Pancreas (tissue), 10 donors: ENCODE measurements around the gene DAPK2. TPM values are rescaled to one million over a fixed set of nuclear protein-coding genes. Genes with fewer than 3 reads are reported as not detected.

Experiments used
- ATAC-seq, 4 donors: fragments of 200-7000 bp; cut with Tn5 transposase; one replicate each; pipeline versions ENCODE4 v1.8.0 to v1.9.1; 2020; ENCODE audit warnings: mild to moderate bottlenecking in 4 of 4, moderate library complexity in 4 of 4
- DNase-seq, 6 donors: peaks; one replicate each; pipeline ENCODE4 v3.0.0-alpha.2; 2020
- FAIRE-seq: peaks from 2 replicates; lab custom pipeline; 2012; peaks lifted over from hg19 to GRCh38; lab: Jason Lieb, UNC
- H3K27ac ChIP-seq, 4 donors: fragments of 200-600 bp; sonication (generic); 1 replicate in 3 of 4; 2 replicates in 1 of 4; pipeline versions ENCODE4 v1.5.0 to v1.8.0; 2020
- H3K27me3 ChIP-seq, 4 donors: fragments of 200-600 bp; one replicate each; pipeline ENCODE4 v1.8.0; 2021
- H3K36me3 ChIP-seq, 3 donors: fragments of 200-600 bp; sonication (generic) in 1 of 3; one replicate each; pipeline versions ENCODE4 v1.5.0 to v1.8.0; 2020 to 2021
- H3K4me1 ChIP-seq, 3 donors: fragments of 200-600 bp; one replicate each; pipeline ENCODE4 v1.8.0; 2021
- H3K4me3 ChIP-seq, 4 donors: fragments of 200-600 bp; sonication (generic) in 2 of 4; one replicate each; pipeline versions ENCODE4 v1.5.0 to v1.8.0; 2020 to 2021
- H3K9me3 ChIP-seq, 4 donors: fragments of 200-600 bp; one replicate each; pipeline ENCODE4 v1.8.0; 2021
- WGBS, 2 donors: extraction: QIAGEN DNeasy Blood & Tissue Kit; methylation state at CpG; one replicate each; pipeline ENCODE4 v1.1.7; 2013; 5-methylcytosine and 5-hydroxymethylcytosine counted together
- intact Hi-C, 3 donors: fragments of 100-400 bp; cut with DNase I; formaldehyde crosslinking; loops; one replicate each; pipeline versions ENCODE4 v1.11.1 to v1.14.2; 2022
- polyA plus RNA-seq, 2 donors: library from polyadenylated mRNA; stranded (reverse); fragments of 200-250 nt; gene quantifications; one replicate each; pipeline ENCODE4 v1.2.3, GENCODE V29; 2013
- total RNA-seq, 6 donors: library from RNA; stranded (reverse); fragmentation: NEBNext Ultra II Directional in 4 of 6; extraction: Animal tissue kit (Norgen Biotek cat#: 25700) in 4 of 6; gene quantifications; one replicate each; pipeline versions ENCODE4 v1.2.1 to v1.2.4, GENCODE V29; 2021 to 2023
- TF ChIP-seq, protein P1 (sequence below), 4 donors: fragments of 200-600 bp; sonication (generic) in 3 of 4; IDR thresholded peaks; one replicate each; pipeline versions ENCODE4 v1.5.0 to v1.8.0; 2021; ENCODE audit warnings: antibody characterized with exemption in 4 of 4
- donor health status: healthy with polysubstance abuse.
- donor health status: DM: no; HTN: no; CAD: no; lungs with moderate emphysema.
- donor health status: DM: no; HTN: no; CAD: no.
- donor health status: control.
- donor health status: control.
- donor health status: Bipolar disorder and iron deficiency.
- donor health status: DM: yes; HTN: yes; CAD: no.
- donor health status: DM: no; HTN: no; CAD: no.
- donor health status: DM: no; HTN: no; CAD: no.
- donor health status: DM: yes; HTN: yes; CAD: no.

Gene DAPK2
- total and polyA plus RNA-seq, 8 donors: 2.1 to 8.0 (median 5.4) TPM

DNA sequence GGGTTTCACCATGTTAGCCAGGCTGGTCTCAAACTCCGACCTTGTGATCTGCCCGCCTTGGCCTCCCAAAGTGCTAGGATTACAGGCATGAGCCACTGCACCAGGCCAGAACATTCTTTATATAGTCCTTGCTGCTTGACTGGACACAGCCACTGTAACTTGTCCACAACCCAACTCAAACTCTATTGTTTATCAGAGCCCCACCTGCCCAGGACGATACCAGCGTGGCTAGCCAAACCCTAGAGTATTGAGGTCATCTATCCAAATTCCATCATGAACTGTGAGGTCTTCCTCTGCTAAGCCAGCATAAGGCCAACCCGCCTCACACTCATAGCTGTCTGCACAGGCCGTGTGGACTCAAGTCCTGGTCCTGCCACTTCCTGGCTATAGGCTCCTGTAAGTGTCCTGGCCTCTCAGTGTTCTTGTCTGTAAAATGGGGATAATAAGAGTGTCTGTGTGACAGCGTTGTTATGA is 63.9 kb downstream of the DAPK2 start:
- TF ChIP-seq, protein P1, sequence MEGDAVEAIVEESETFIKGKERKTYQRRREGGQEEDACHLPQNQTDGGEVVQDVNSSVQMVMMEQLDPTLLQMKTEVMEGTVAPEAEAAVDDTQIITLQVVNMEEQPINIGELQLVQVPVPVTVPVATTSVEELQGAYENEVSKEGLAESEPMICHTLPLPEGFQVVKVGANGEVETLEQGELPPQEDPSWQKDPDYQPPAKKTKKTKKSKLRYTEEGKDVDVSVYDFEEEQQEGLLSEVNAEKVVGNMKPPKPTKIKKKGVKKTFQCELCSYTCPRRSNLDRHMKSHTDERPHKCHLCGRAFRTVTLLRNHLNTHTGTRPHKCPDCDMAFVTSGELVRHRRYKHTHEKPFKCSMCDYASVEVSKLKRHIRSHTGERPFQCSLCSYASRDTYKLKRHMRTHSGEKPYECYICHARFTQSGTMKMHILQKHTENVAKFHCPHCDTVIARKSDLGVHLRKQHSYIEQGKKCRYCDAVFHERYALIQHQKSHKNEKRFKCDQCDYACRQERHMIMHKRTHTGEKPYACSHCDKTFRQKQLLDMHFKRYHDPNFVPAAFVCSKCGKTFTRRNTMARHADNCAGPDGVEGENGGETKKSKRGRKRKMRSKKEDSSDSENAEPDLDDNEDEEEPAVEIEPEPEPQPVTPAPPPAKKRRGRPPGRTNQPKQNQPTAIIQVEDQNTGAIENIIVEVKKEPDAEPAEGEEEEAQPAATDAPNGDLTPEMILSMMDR (IDR thresholded peaks at IDR 0.05): no peak
- no peak for DNase-seq
- H3K27me3 ChIP-seq: no peaks in the 10 kb centered on the region
- intact Hi-C loops: no loop called here
- no peak for ATAC-seq
- H3K4me3 ChIP-seq: no peak overlapping the region
- peaks cover 9 to 17% (median 11%) of the 10 kb centered on the region in 3 donors for H3K4me1 ChIP-seq
- 86 to 91% methylated on average over 7 of the region's 7 CpGs for WGBS, 2 donors
- H3K9me3 ChIP-seq: no peaks in the 10 kb centered on the region
- FAIRE-seq: no peak
- H3K27ac ChIP-seq: no peak overlapping the region
- H3K36me3 ChIP-seq: no peaks in the 10 kb centered on the region

DNA sequence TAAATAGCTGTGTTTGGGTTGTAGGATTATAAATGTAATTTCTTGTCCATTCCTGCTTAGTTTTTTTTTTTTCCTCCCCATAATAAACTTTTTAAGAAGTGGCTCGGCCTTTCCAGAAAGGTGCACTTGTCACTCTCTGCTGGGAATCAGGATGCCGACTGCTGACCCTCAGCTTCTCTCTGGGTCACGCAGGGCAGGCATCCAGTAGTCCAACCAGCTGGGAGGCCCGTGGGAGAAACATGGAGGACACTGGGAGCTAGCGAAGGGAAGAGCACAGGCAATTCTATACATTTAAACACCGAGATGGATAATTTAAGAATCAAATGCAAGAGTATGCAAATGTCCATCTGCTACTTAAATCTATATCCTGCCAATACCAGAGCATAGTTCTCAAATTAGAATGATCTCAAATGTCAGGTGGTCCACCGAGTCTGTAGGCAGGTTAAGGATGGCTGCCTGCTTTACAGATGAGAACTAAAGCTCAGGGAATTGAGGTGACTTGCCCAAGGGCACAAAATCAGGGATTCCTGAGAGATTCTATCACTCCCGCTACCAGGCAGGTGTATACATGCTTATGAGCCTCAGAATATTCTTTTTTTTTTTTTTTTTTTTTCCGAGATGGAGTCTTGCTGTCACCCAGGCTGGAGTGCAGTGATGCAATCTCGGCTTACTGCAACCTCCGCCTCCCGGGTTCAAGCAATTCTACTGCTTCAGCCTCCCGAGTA is 64.5 kb downstream of the DAPK2 start:
- intact Hi-C loops: no loop called here
- TF ChIP-seq, protein P1 (IDR thresholded peaks at IDR 0.05): no peak
- Histone ChIP-seq H3K27me3 (no peaks in the 10 kb centered on the region), H3K36me3 (no peaks in the 10 kb centered on the region), H3K4me1 (peaks cover 9 to 17% (median 11%) of the 10 kb centered on the region in 3 donors), H3K9me3 (no peaks in the 10 kb centered on the region), H3K4me3 (no peak overlapping the region), H3K27ac (no peak overlapping the region)
- no peak for FAIRE-seq
- no peak for DNase-seq
- no peak for ATAC-seq
- WGBS, 2 donors: 91 to 94% methylated on average over 13 of the region's 13 CpGs

DNA sequence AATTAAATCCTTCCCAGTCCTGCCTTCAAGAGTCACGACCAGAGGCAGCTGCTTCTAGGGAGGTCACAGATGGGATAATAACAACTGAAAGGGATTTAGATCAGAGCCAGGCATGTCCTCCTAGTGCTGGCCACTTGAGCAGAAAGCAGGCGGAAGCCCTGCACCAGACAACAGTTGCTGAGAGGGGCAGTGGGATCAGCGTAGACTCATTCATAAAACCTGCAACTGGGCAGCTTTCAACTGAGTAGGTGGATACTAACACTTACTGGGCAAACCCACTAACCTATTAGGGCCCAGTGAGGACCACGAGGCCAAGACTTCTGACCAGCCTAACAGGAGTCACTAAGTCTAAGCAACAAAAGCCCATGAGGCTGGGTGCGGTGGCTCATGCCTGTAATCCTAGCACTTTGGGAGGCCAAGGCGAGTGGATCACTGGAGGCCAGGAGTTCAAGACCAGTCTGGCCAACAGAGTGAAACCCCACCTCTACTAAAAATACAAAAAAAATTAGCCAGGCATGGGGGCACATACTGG is 67.0 kb downstream of the DAPK2 start:
- WGBS, 2 donors: 47 to 92% methylated on average over 6 of the region's 6 CpGs
- H3K27ac ChIP-seq: no peak overlapping the region
- H3K27me3 ChIP-seq: no peaks in the 10 kb centered on the region
- ATAC-seq: no peak
- H3K9me3 ChIP-seq: no peaks in the 10 kb centered on the region
- H3K4me1 ChIP-seq: peaks cover 0 to 4% (median 0%) of the 10 kb centered on the region in 3 donors
- TF ChIP-seq, protein P1 (IDR thresholded peaks at IDR 0.05): no peak
- no peak for FAIRE-seq
- DNase-seq: no peak
- no peaks in the 10 kb centered on the region for H3K36me3 ChIP-seq
- intact Hi-C loops: no loop called here
- no peak overlapping the region for H3K4me3 ChIP-seq

DNA sequence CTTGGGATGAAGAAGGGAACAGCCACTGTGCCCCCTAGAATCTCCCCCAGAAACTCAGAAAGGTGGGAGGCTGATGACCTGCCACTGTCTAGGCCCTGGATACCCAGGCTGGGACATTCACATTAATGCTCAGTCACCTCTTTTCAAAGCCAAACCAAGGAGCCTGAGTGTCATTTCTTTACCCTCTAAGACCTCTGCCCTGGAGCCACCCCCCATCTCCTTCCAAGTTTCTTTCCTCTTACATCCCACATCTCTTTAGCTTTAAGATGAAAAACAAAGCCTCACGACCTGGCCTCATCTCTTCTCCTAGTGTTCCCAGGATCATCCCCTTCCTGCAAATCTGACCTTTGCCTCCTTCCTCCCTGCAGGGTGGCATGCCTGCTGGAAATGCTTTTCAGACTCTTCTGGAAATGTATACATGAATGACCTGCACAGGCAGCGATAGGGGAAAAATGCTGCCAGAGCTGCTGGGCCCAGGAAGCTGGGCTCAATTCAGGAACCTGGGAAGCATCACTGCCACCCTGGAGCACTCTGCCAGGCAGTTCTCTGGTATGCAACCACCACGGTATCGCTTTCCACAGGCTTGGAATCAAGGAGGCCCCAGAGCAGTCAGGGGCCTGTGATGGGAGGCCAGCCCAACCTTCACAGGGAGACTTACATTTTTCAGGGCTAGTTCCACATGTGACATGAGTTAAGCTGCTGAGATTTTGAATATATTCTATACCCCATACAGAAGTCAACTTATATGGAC is 67.6 kb downstream of the DAPK2 start:
- no peak for DNase-seq
- Histone ChIP-seq H3K9me3 (no peaks in the 10 kb centered on the region), H3K4me1 (peaks cover 0 to 10% (median 0%) of the 10 kb centered on the region in 3 donors), H3K27ac (no peak overlapping the region), H3K27me3 (no peaks in the 10 kb centered on the region), H3K36me3 (no peaks in the 10 kb centered on the region), H3K4me3 (no peak overlapping the region)
- no peak for ATAC-seq
- TF ChIP-seq, protein P1 (IDR thresholded peaks at IDR 0.05): no peak
- intact Hi-C loops: no loop called here
- 79 to 91% methylated on average over 4 of the region's 4 CpGs for WGBS, 2 donors
- no peak for FAIRE-seq
